A549 (cell line): Measurements from ENCODE around the gene DOCK9. TPM values are rescaled to one million over a fixed set of nuclear protein-coding genes. Genes with fewer than 3 reads are reported as not detected.
A peak's percentile ranks its signal among the peaks of the same experiment; 100 is the strongest.

Source experiments
- ATAC-seq, 2 experiments: fragments of 200-7000 bp in 1 of 2; fragments of >200 bp in 1 of 2; cut with Nextera tagmentation in 1 of 2; cut with Tn5 transposase in 1 of 2; 3 replicates each; pipeline versions ENCODE4 v1.8.0 to v1.9.1; 2018 to 2020; ENCODE audit warnings: mild to moderate bottlenecking in 1 of 2, moderate library complexity in 1 of 2
- CTCF ChIA-PET: fragments of 300-600 bp; sonication (Branson Sonifier 250); formaldehyde crosslinking; extraction: SDS; loops from one replicate; lab custom pipeline; 2021; ENCODE audit warnings: antibody characterized with exemption, inconsistent platforms; lab: Yijun Ruan, JAX
- POLR2A ChIA-PET: fragments of 350-600 bp; formaldehyde crosslinking; extraction: SDS; loops from one replicate; lab custom pipeline; 2021; ENCODE audit warnings: antibody characterized with exemption, inconsistent platforms; lab: Yijun Ruan, JAX
- DNase-seq, 2 experiments: peaks; one replicate each; pipeline versions ENCODE4 v3.0.0 to v3.0.0-alpha.2; 2011 to 2016; ENCODE audit warnings: low read depth in 1 of 2, low spot score in 1 of 2
- FAIRE-seq: peaks from 2 replicates; lab custom pipeline; 2011; peaks lifted over from hg19 to GRCh38; lab: Jason Lieb, UNC
- H3K27ac ChIP-seq, 2 experiments: fragments of >200 bp; sonication (Bioruptor Twin); formaldehyde crosslinking; 3 replicates each; pipeline ENCODE4 v1.5.1; 2016 to 2017
- H3K4me1 ChIP-seq: fragments of >200 bp; sonication (Bioruptor Twin); formaldehyde crosslinking; 3 replicates; pipeline ENCODE4 v1.6.1; 2016
- H3K4me2 ChIP-seq: fragments of >200 bp; sonication (Bioruptor Twin); formaldehyde crosslinking; 3 replicates; pipeline ENCODE4 v1.6.1; 2016
- H3K4me3 ChIP-seq: fragments of >200 bp; sonication (Bioruptor Twin); formaldehyde crosslinking; 3 replicates; pipeline ENCODE4 v1.5.1; 2016
- H3K9me3 ChIP-seq: fragments of >200 bp; sonication (Bioruptor Twin); formaldehyde crosslinking; 3 replicates; pipeline ENCODE4 v1.6.1; 2016
- BCL3 ChIP-seq: fragments of >200 bp; sonication (Bioruptor Twin); formaldehyde crosslinking; IDR thresholded peaks from 3 replicates; pipeline ENCODE4 v1.6.1; 2016
- BHLHE40 ChIP-seq: IDR thresholded peaks from 2 replicates; pipeline ENCODE4 v1.6.1; 2012; ENCODE audit warnings: low read depth, low read length, inconsistent platforms
- CBX2 ChIP-seq: fragments of 200-600 bp; sonication (generic); IDR thresholded peaks from 2 replicates; pipeline ENCODE4 v1.6.1; 2016; ENCODE audit warnings: low read depth, mild to moderate bottlenecking, borderline replicate concordance
- CHD4 ChIP-seq: fragments of 200-600 bp; sonication (generic); IDR thresholded peaks from 2 replicates; pipeline ENCODE4 v1.6.1; 2016; ENCODE audit warnings: antibody characterized with exemption, mild to moderate bottlenecking, borderline replicate concordance
- E2F6 ChIP-seq: IDR thresholded peaks from 2 replicates; pipeline ENCODE4 v1.6.1; 2012; ENCODE audit warnings: low read depth, borderline replicate concordance
- EHMT2 ChIP-seq: fragments of 200-600 bp; sonication (generic); IDR thresholded peaks from 2 replicates; pipeline ENCODE4 v1.6.1; 2016; ENCODE audit warnings: antibody characterized with exemption, low read depth, mild to moderate bottlenecking, moderate library complexity
- EP300 ChIP-seq, 2 experiments: fragments of >200 bp; sonication (Bioruptor Twin); formaldehyde crosslinking; IDR thresholded peaks; 2 replicates in 1 of 2; 3 replicates in 1 of 2; pipeline ENCODE4 v1.6.1; 2016 to 2017
- FOSB ChIP-seq: fragments of 250-450 bp; sonication (Bioruptor Pico); IDR thresholded peaks from 2 replicates; pipeline ENCODE4 v1.5.0; 2020; ENCODE audit warnings: mild to moderate bottlenecking, moderate library complexity
- FOSL2 ChIP-seq, 2 experiments: fragments of 450-650 bp in 1 of 2; fragments of >200 bp in 1 of 2; sonication (Bioruptor Twin) in 1 of 2; formaldehyde crosslinking; IDR thresholded peaks; 2 replicates each; pipeline versions ENCODE4 v1.5.0 to v1.6.1; 2016 to 2020; ENCODE audit warnings: mild to moderate bottlenecking in 1 of 2, moderate library complexity in 1 of 2
- FOXS1 ChIP-seq: fragments of 250-450 bp; sonication (Bioruptor Pico); IDR thresholded peaks from 2 replicates; pipeline ENCODE4 v1.5.0; 2020; ENCODE audit warnings: mild to moderate bottlenecking, moderate library complexity
- GATA3 ChIP-seq: IDR thresholded peaks from 2 replicates; pipeline ENCODE4 v1.6.1; 2012; ENCODE audit warnings: borderline replicate concordance
- HDAC2 ChIP-seq: fragments of 200-600 bp; sonication (generic); IDR thresholded peaks from 2 replicates; pipeline ENCODE4 v1.6.1; 2016
- HES2 ChIP-seq: fragments of >200 bp; sonication (Bioruptor Twin); formaldehyde crosslinking; IDR thresholded peaks from 2 replicates; pipeline ENCODE4 v1.6.1; 2016
- HEYL ChIP-seq: fragments of 250-450 bp; sonication (Bioruptor Pico); IDR thresholded peaks from 2 replicates; pipeline ENCODE4 v1.8.0; 2021; ENCODE audit warnings: mild to moderate bottlenecking, moderate library complexity
- HMGXB4 ChIP-seq: fragments of 250-450 bp; sonication (Bioruptor Pico); IDR thresholded peaks from 2 replicates; pipeline ENCODE4 v1.5.0; 2021; ENCODE audit warnings: mild to moderate bottlenecking, moderate library complexity, borderline replicate concordance
- HOXB13 ChIP-seq: fragments of 250-450 bp; sonication (Bioruptor Pico); IDR thresholded peaks from 2 replicates; pipeline ENCODE4 v1.5.0; 2020; ENCODE audit warnings: low read depth, mild to moderate bottlenecking, moderate library complexity
- HOXB5 ChIP-seq: fragments of 250-450 bp; sonication (Bioruptor Pico); IDR thresholded peaks from 2 replicates; pipeline ENCODE4 v1.5.0; 2020; ENCODE audit warnings: mild to moderate bottlenecking, moderate library complexity
- JUN ChIP-seq, 2 experiments: fragments of >200 bp; sonication (Bioruptor Twin); formaldehyde crosslinking; IDR thresholded peaks; 2 replicates in 1 of 2; 3 replicates in 1 of 2; pipeline ENCODE4 v1.6.1; 2016 to 2017
- MAFK ChIP-seq: fragments of 450-650 bp; IDR thresholded peaks from 2 replicates; pipeline ENCODE4 v1.6.1; 2014; ENCODE audit not compliant: partially characterized antibody
- MAX ChIP-seq: IDR thresholded peaks from 2 replicates; pipeline ENCODE4 v1.6.1; 2012
- MAZ ChIP-seq: fragments of 150-350 bp; IDR thresholded peaks from 2 replicates; pipeline ENCODE4 v1.6.1; 2014; ENCODE audit warnings: antibody characterized with exemption, low read depth, low read length, borderline replicate concordance
- MYC ChIP-seq: IDR thresholded peaks from 2 replicates; pipeline ENCODE4 v1.6.1; 2012; ENCODE audit warnings: mild to moderate bottlenecking, inconsistent platforms, low read length, improper control_type of control experiment, borderline replicate concordance
- PBX3 ChIP-seq: IDR thresholded peaks from 2 replicates; pipeline ENCODE4 v1.6.1; 2012
- POLR2A ChIP-seq: IDR thresholded peaks from 2 replicates; pipeline ENCODE4 v1.6.1; 2012; ENCODE audit warnings: mild to moderate bottlenecking, low read length
- RCOR1 ChIP-seq: fragments of 150-350 bp; IDR thresholded peaks from 2 replicates; pipeline ENCODE4 v1.6.1; 2014; ENCODE audit warnings: antibody characterized with exemption, low read length, low read depth
- RFX5 ChIP-seq: fragments of 450-650 bp; IDR thresholded peaks from 2 replicates; pipeline ENCODE4 v1.7.1; 2014; ENCODE audit warnings: antibody characterized with exemption, mild to moderate bottlenecking, moderate library complexity
- USF2 ChIP-seq: fragments of 450-650 bp; IDR thresholded peaks from 2 replicates; pipeline ENCODE4 v1.6.1; 2014; ENCODE audit warnings: antibody characterized with exemption
- ZNF302 ChIP-seq: fragments of 250-450 bp; sonication (Bioruptor Pico); IDR thresholded peaks from 2 replicates; pipeline ENCODE4 v1.9.0; 2021; ENCODE audit warnings: inconsistent platforms, mild to moderate bottlenecking, moderate library complexity
- WGBS: methylation state at CpG from one replicate; pipeline ENCODE4 v1.1.6; 2017; ENCODE audit errors: missing lambda C conversion rate; 5-methylcytosine and 5-hydroxymethylcytosine counted together
- polyA plus RNA-seq, 4 experiments: library from polyadenylated mRNA; depleted of rRNA in 3 of 4; stranded (reverse); fragments of >200 nt; fragmentation: RNase III in 1 of 4; extraction: RNeasy Plus Mini Kit Qiagen cat#74134 plus additional on column Dnase treatment in 1 of 4; gene quantifications; 2 replicates in 3 of 4; 3 replicates in 1 of 4; pipeline ENCODE4 v1.2.3, GENCODE V29; 2011 to 2017
- TF ChIP-seq, protein P1 (sequence below): fragments of 250-450 bp; sonication (Bioruptor Pico); IDR thresholded peaks from 2 replicates; pipeline ENCODE4 v1.5.0; 2020; ENCODE audit warnings: low read depth, mild to moderate bottlenecking, moderate library complexity

Gene DOCK9
- polyA plus RNA-seq, 2 of the 4 experiments (the other 2 are of a cell fraction), result 34.0 to 43.9 TPM

DNA sequence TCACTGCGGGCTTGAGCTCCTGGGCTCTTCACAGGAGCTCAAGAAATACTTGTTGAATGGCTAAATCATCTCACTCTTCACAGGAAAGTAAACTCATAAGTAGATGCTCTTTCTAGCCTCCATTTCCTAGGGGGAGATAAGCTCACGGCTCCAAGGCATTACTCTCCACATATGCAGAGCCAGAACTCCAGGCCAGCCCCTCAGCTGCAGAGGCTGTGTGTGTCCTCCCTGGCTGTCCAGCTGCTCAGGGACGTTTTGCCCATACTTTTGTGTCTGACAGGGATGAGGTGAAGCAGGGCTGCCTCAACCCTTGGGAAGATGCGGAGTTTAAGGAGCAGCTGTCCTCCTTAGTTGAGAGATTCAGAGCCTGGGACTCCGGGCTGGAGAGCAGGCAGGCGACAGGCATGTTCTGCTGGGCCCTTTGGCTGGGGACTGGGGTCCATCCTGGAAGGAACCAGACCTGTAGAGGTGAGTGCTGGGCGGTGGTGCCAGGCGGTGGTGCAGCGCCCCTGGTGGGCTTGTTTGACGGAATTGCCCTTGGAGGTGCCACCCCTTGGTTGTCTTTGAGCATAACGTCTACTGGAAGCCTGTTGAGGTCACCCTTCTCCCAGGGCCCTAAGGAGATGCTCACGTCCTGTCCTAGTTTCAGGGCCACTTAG is 204.9 kb downstream of the DOCK9 start:
- no peak for FAIRE-seq
- POLR2A ChIA-PET, result no interaction called here
- ATAC-seq, result no peak

GRCh38 chr13:98771838-98772611 is 205.8 kb downstream of the DOCK9 start:
- 89% methylated on average over 16 of the region's 16 CpGs for WGBS
- no peak overlapping the region for H3K4me2 ChIP-seq
- CTCF ChIA-PET, result no interaction called here
- no peak for ATAC-seq
- no peak overlapping the region for H3K4me3 ChIP-seq
- no peak for TF ChIP-seq E2F6
- no peak for TF ChIP-seq PBX3
- TF ChIP-seq MAX, result no peak
- no peak for TF ChIP-seq FOXS1 (CRISPR knock-in tag)
- TF ChIP-seq USF2, result no peak
- no peak for TF ChIP-seq HOXB5
- TF ChIP-seq POLR2A, result no peak
- no peak for TF ChIP-seq MYC
- no peak for TF ChIP-seq GATA3
- TF ChIP-seq HDAC2, result no peak
- no peak for TF ChIP-seq JUN (IDR thresholded peaks at IDR 0.05)
- TF ChIP-seq FOSL2 (IDR thresholded peaks at IDR 0.05), result no peak
- no peak for TF ChIP-seq FOSL2 (CRISPR knock-in tag; IDR thresholded peaks at IDR 0.05)
- no peak for TF ChIP-seq MAFK
- TF ChIP-seq ZNF302 (CRISPR knock-in tag), result no peak
- TF ChIP-seq BCL3, result no peak
- no peak for TF ChIP-seq HMGXB4
- DNase-seq, result no peak
- peak overlapping the region in 1 of 2 experiments; percentile 98; a peak in 3 of 6 replicates for H3K27ac ChIP-seq
- H3K4me1 ChIP-seq, result peaks cover 17% of the 10 kb centered on the region
- no peaks in the 10 kb centered on the region for H3K9me3 ChIP-seq
- no peak for FAIRE-seq
- POLR2A ChIA-PET, result no interaction called here

More for the DNA sequence above, 204.9 kb downstream of the DOCK9 start:
- H3K9me3 ChIP-seq, result no peaks in the 10 kb centered on the region
- no peak for TF ChIP-seq HEYL (CRISPR knock-in tag)
- no peak for TF ChIP-seq RFX5
- TF ChIP-seq FOXS1 (CRISPR knock-in tag), result no peak
- no peak for TF ChIP-seq PBX3
- TF ChIP-seq BHLHE40, result no peak
- TF ChIP-seq, protein P1, sequence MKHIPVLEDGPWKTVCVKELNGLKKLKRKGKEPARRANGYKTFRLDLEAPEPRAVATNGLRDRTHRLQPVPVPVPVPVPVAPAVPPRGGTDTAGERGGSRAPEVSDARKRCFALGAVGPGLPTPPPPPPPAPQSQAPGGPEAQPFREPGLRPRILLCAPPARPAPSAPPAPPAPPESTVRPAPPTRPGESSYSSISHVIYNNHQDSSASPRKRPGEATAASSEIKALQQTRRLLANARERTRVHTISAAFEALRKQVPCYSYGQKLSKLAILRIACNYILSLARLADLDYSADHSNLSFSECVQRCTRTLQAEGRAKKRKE (CRISPR knock-in tag), result no peak
- TF ChIP-seq EP300 (IDR thresholded peaks at IDR 0.05), result no peak
- TF ChIP-seq FOSB (CRISPR knock-in tag), result no peak
- TF ChIP-seq CBX2, result no peak
- TF ChIP-seq MAZ, result no peak
- no peak for TF ChIP-seq JUN (IDR thresholded peaks at IDR 0.05)
- no peak for TF ChIP-seq FOSL2 (IDR thresholded peaks at IDR 0.05)
- TF ChIP-seq FOSL2 (CRISPR knock-in tag; IDR thresholded peaks at IDR 0.05), result no peak
- no peak for TF ChIP-seq EHMT2
- TF ChIP-seq HES2, result no peak
- no peak for TF ChIP-seq RCOR1
- no peak for TF ChIP-seq HOXB13 (CRISPR knock-in tag)
- no peak for TF ChIP-seq CHD4
- TF ChIP-seq, all 56 proteins: peak for 0
- WGBS, result 81% methylated on average over 10 of the region's 12 CpGs
- no peak overlapping the region for H3K4me3 ChIP-seq
- no peak overlapping the region for H3K4me2 ChIP-seq
- peaks cover 17% of the 10 kb centered on the region for H3K4me1 ChIP-seq
- peak overlapping the region; percentile 27 to 98; a peak in 4 of 6 replicates for H3K27ac ChIP-seq
- DNase-seq, result no peak
- CTCF ChIA-PET, result no interaction called here
